NT2/D1 (cell line): Measurements from ENCODE around the gene EMID1.

Source experiments
- SUZ12 ChIP-seq: IDR thresholded peaks from 2 replicates; pipeline ENCODE4 v1.6.1; 2011; ENCODE audit not compliant: insufficient read length, insufficient read depth; ENCODE audit errors: extremely low read depth
- YY1 ChIP-seq: IDR thresholded peaks from 2 replicates; pipeline ENCODE4 v1.6.1; 2011; ENCODE audit not compliant: insufficient read length, insufficient read depth
- ZNF274 ChIP-seq: IDR thresholded peaks from 2 replicates; pipeline ENCODE4 v1.6.1; 2011; ENCODE audit warnings: mild to moderate bottlenecking, low read depth, low read length

DNA sequence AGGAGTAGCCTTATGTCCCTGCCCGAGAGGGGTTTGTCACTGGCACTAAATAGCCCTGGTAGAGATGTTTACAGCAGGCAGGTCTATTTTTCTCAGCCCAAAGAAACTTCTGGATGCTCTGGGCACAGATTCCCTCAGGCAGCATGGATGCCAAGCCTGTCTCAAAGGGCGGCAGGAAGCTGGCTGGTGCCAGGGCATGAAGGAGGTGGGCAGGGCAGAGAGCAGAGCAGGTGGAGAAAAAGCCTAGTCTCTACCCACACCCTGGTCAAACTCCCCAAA lies 96.6 kb downstream of the EMID1 start:
- TF ChIP-seq YY1 (no peak), SUZ12 (no peak), ZNF274 (no peak)
